NCI-H345 treated with DMSO at 0.1 percent for 48 hours (cell line): ENCODE results near the gene SELENOS.
"Not testable (repeated sequence)": the region's sequence is repeated elsewhere in the genome, so short reads cannot be mapped to it uniquely, and the experiment has no call there.

Experiments used
- DNase-seq: peaks from one replicate; lab custom pipeline; 2025; ENCODE audit not compliant: unreplicated experiment; lab: John Stamatoyannopoulos, UW

The SELENOS gene

DNA sequence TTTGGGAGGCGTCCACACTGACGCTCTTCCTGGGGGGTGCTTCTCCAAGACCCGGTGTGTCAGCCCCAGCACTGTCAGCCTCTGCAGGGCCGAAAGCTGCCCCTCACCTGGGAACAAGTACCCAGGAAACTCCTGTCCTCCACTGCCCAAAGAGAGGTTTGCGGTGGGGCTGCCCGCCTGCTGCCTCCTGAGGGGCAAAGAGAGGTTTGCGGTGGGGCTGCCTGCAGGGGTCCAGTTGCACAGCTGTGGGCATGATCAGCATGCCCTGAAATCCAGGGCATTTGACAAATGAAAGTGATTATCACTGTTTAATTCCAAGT lies 32.8 kb upstream of the SELENOS start:
- no peak for DNase-seq

DNA sequence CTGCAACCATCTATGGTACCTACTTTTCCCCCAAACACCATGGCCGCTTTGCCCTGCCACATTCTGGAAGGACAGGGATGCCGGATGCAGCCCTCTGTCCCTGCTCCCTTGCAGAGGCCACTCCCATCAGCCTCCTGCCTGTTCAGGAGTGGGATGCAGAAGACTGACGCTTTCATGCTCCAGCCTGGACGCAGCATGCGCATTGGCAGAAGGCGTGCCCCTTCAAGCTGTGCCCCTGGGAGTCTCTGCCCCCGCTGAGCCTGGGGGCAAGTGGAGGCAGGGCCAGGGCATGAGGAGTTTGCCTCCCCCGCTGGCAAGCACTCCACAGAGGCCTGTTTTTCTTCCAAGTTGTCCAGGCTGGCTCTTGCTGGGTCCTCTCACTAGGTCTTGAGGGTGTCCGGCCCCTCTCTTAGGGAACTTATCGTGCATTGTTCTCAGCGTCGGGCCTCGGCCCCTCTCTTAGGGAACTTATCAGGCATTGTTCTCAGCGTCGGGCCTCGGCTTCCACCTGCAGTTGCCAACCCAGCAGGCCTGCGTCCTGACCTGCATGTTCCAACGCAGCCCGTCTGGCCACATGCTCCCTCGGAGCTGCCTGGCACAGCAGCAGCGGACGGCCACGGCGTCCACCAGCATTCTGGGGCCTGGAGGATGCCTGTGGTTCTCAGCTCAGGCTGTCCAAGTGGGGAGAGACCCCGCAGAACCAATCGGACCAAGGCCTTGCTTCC lies 32.3 kb upstream of the SELENOS start:
- DNase-seq: peak; percentile 40

DNA sequence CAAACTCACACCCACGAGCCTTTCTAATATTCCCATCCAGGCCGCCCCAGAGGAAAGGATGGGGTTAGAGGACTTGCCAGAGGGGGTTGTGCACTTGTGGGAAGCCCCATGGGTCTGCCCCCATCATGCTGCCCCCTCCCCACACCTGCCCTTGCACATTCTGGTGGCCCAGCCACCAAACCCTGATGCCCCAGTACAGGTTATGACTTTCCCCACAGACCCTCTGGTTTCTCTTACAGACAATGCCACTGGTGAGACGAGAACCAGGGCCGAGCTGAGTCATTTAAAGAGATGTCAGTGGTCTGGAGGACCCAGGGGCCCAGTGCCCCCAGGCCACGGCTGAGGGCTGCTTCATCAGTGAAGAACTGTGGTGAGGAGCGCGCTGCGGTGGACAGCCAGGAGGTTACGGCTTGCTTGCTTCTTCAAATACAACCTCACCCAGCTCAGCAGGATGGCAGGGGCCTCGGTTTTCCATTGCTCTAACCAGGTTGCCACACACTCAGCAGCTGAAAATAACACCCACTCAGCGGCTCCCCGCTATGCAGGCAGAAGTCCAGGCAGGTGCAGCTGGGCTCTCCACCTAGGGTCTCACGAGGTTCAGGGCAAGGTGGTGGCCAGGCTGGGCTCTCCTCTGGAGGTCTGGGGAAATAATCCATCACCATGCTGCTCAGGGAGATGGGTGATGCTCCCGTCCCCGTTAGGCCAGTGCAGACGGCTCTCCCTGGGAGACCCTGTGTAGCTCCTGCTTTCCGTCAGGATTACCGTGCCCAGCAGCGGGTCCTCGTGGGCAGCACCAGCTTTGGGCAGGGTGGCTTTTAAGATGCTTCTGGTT lies 31.5 kb upstream of the SELENOS start:
- peak; percentile 64 for DNase-seq

- no peak for DNase-seq
Measured at GRCh38 chr15:101307897-101308603, 30.8 kb upstream of the SELENOS start.

GRCh38 chr15:101307048-101307896 lies 30.0 kb upstream of the SELENOS start:
- peak; percentile 65 for DNase-seq

- no peak for DNase-seq
Measured at GRCh38 chr15:101306341-101307047, 29.2 kb upstream of the SELENOS start.

GRCh38 chr15:101305820-101306255 lies 28.6 kb upstream of the SELENOS start:
- DNase-seq: no peak

DNA sequence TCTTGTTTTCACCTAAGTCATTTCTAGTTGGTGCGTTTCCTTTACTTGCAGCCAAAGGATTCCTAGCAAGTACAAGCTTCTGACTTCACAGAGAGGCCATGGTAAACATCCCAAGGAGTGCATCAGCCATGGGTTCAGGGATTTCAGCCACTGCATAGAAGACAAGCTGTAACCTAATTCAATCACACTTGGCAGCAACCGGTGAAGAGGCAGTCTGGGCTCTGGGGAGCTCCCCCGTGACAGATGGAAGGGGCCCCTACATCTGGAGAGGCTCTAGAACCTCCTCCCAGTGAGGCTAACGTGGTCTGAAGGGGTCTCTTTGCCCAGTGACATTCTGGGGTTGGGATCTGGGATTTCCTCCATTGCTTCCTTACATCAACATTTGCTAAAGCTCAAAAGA lies 26.1 kb upstream of the SELENOS start:
- no peak for DNase-seq

- DNase-seq: no peak
Measured at GRCh38 chr15:101296418-101297405, 19.4 kb upstream of the SELENOS start.

DNA sequence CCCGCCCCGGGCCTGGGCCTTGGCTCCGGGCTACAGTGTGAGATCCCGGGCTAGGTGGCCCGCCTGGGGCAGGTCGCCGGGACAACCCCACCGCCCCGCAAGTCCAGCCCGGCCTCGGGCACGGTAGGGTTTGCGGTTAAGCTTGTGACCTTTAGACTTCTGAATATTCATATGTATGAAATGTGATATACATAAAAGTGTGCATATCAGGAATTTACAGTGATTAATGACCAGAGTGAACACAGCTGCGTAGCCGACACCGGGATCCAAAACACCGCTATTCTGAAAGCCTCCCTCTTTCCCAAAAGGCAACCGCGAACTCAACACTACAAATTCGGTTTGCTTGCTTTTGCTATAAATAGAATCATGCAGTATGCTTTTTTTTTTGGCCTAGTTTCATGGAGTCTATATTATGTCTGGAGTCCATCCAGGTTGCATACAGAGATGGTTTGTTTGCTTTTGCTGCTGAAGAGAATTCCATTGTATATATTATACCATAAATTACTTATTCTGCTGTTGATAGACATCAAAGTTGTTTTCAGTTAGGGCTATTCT lies 18.4 kb upstream of the SELENOS start:
- no peak for DNase-seq

GRCh38 chr15:101294731-101295606 lies 17.7 kb upstream of the SELENOS start, which contains the start of gene SNRPA1:
Gene SNRPA1, minus strand, starts transcription at chr15:101295248. Its CDS starts 70 bp downstream, at chr15:101295178.
- peak; percentile 64 for DNase-seq

DNA sequence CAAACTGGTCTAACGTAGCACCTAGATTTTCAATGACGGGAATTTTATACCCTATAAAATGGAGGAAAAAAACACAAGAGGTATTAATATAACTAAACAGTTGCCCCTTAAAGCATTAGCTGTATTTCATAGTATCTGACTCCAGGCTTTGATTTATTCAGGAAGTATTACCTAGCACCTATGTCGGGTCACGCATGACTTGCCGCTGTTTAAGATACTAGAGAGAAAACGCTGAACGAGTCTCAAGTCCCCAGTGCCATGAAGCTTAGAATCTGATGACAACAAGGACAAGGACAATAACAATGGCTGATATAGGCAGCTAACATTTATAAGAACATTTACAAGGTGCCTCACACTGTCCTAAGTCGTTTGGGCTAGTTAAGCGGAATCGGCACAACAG lies 15.8 kb upstream of the SELENOS start:
- DNase-seq: no peak

GRCh38 chr15:101288905-101289513 lies 11.7 kb upstream of the SELENOS start:
- DNase-seq: no peak

GRCh38 chr15:101287342-101287741 lies 10.1 kb upstream of the SELENOS start:
- DNase-seq: not testable (repeated sequence)

GRCh38 chr15:101286471-101287114 lies 9.3 kb upstream of the SELENOS start:
- no peak for DNase-seq

GRCh38 chr15:101283931-101284330 lies 6.6 kb upstream of the SELENOS start:
- DNase-seq: no peak

DNA sequence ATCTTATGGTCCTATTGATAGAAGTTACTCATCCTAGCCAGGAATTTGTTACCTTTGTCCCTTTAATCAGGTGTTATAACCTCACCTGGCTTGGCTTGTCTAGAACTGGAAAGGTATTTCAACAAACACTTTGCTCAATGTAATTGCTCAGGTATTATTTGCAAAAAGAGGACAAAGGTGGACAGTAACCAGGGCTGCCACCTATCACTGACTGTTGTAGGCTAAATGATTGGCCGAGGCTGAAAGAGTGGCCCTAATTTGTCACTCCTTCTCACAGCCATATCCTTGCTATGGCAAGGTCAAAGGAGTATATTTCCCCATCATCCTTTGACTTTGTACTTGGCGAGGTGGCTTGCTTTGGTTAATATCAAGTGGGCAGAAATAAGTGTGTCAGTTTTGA lies 2.7 kb upstream of the SELENOS start:
- no peak for DNase-seq
